ENCODE data around the gene PRDM15. TPM values are rescaled to one million over a fixed set of nuclear protein-coding genes. Genes with fewer than 3 reads are reported as not detected.
A peak's percentile ranks its signal among the peaks of the same experiment; 100 is the strongest.

PRDM15 gene
- total and polyA plus RNA-seq, 2 experiments from 2014 or later: 3.0 to 10.6 TPM

- TF ChIP-seq ZNF462 (CRISPR knock-in tag; IDR thresholded peaks at IDR 0.05): no peak
- TF ChIP-seq JUNB (IDR thresholded peaks at IDR 0.05; ENCODE audit: unreplicated experiment): no peak
- TF ChIP-seq, protein P1, sequence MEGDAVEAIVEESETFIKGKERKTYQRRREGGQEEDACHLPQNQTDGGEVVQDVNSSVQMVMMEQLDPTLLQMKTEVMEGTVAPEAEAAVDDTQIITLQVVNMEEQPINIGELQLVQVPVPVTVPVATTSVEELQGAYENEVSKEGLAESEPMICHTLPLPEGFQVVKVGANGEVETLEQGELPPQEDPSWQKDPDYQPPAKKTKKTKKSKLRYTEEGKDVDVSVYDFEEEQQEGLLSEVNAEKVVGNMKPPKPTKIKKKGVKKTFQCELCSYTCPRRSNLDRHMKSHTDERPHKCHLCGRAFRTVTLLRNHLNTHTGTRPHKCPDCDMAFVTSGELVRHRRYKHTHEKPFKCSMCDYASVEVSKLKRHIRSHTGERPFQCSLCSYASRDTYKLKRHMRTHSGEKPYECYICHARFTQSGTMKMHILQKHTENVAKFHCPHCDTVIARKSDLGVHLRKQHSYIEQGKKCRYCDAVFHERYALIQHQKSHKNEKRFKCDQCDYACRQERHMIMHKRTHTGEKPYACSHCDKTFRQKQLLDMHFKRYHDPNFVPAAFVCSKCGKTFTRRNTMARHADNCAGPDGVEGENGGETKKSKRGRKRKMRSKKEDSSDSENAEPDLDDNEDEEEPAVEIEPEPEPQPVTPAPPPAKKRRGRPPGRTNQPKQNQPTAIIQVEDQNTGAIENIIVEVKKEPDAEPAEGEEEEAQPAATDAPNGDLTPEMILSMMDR (conservative IDR thresholded peaks at IDR 0.05; ENCODE audit: low read depth in 2 of 2): no peak
These were observed 108.1 kb downstream of the PRDM15 start (continued) for GRCh38 chr21:41770901-41771624.

GRCh38 chr21:41769933-41770332 is 109.2 kb downstream of the PRDM15 start:
- Mint-ChIP-seq H3K4me3 (no peak overlapping the region), H3K9me3 (0 out of 3 replicates have a peak, but pooled peaks cover 2% of the 10 kb centered on the region), H3K27me3 (ENCODE audit: insufficient read depth, low read depth, poor library complexity) (peaks cover 77% of the 10 kb centered on the region), H3K36me3 (ENCODE audit: low read depth) (no peaks in the 10 kb centered on the region; the same call in 2 of the 3 replicates), H3K4me1 (peaks cover 58% of the 10 kb centered on the region), H3K27ac (no peak overlapping the region)
- Histone ChIP-seq H3K9me2 (ENCODE audit: insufficient read depth) (no peaks in the 10 kb centered on the region), H3F3A (replicated peaks; ENCODE audit: low read depth) (no peaks in the 10 kb centered on the region; the same call in 1 of the 2 replicates), H2AFZ (no peak overlapping the region), H3K4me3 (peak overlapping the region; percentile 77; the same call in 1 of the 2 replicates), H3K79me2 (replicated peaks; ENCODE audit: insufficient read depth) (peaks cover 11% of the 10 kb centered on the region), H3K27ac (ENCODE audit: low read depth) (no peak overlapping the region), H4K20me1 (replicated peaks; ENCODE audit: insufficient read depth) (peaks cover 13% of the 10 kb centered on the region), H3K27me3 (ENCODE audit: insufficient read depth) (peaks cover 76% of the 10 kb centered on the region), H3K4me2 (peak overlapping the region; percentile 93; the same call in 1 of the 2 replicates), H3K4me1 (ENCODE audit: insufficient read depth) (peaks cover 30% of the 10 kb centered on the region), H3K36me3 (ENCODE audit: insufficient read depth) (no peaks in the 10 kb centered on the region)
- DNase-seq (ENCODE audit: low spot score) (no peak), ATAC-seq (no peak)
- no peak for TF ChIP-seq STAT1 (IDR thresholded peaks at IDR 0.05; ENCODE audit: unreplicated experiment)
- TF ChIP-seq CREB1 (CRISPR knock-in tag; IDR thresholded peaks at IDR 0.05; ENCODE audit: low read depth): no peak
- no peak for TF ChIP-seq REST (IDR thresholded peaks at IDR 0.05; ENCODE audit: unreplicated experiment)
- TF ChIP-seq ETS1 (IDR thresholded peaks at IDR 0.05): no peak
- no peak for TF ChIP-seq NANOG (IDR thresholded peaks at IDR 0.05; ENCODE audit: borderline replicate concordance)
- TF ChIP-seq JUNB (IDR thresholded peaks at IDR 0.05; ENCODE audit: unreplicated experiment): no peak

All from GM23338 (cell line).